SU-DHL-6 (cell line): Measurements from ENCODE around the gene MALRD1.

Source experiments
- H2AFZ ChIP-seq: fragments of 200-600 bp; sonication (generic); 2 replicates; pipeline ENCODE4 v1.6.1; 2014; ENCODE audit warnings: low read depth, mild to moderate bottlenecking, moderate library complexity, mixed read lengths, antibody characterized with exemption, low read length; ENCODE audit not compliant: severe bottlenecking
- H3F3A ChIP-seq: fragments of 200-600 bp; shearing (Covaris generic); 2 replicates; pipeline ENCODE4 v1.6.0; 2016; ENCODE audit warnings: antibody characterized with exemption, mild to moderate bottlenecking; ENCODE audit not compliant: insufficient read depth
- H3K27ac ChIP-seq: fragments of 200-600 bp; sonication (generic); 2 replicates; pipeline ENCODE4 v1.5.1; 2016; ENCODE audit warnings: low read depth, mild to moderate bottlenecking, low read length, moderate library complexity, mixed read lengths
- H3K27me3 ChIP-seq: fragments of 200-600 bp; sonication (generic), shearing (Covaris generic); 2 replicates; pipeline ENCODE4 v1.6.0; 2014; ENCODE audit warnings: mild to moderate bottlenecking, low read length
- H3K36me3 ChIP-seq: fragments of 200-600 bp; sonication (generic); 2 replicates; pipeline ENCODE4 v1.6.1; 2014; ENCODE audit warnings: mild to moderate bottlenecking, low read length, mixed read lengths
- H3K4me2 ChIP-seq: fragments of 300-600, 200-600 bp; shearing (Covaris generic), sonication (generic); 2 replicates; pipeline ENCODE4 v1.6.0; 2014; ENCODE audit warnings: low read length, low read depth, mild to moderate bottlenecking; ENCODE audit not compliant: poor library complexity, severe bottlenecking
- H3K4me3 ChIP-seq: fragments of 200-600 bp; sonication (generic); 2 replicates; pipeline ENCODE4 v1.5.1; 2014; ENCODE audit warnings: antibody characterized with exemption, low read length, mild to moderate bottlenecking, mixed read lengths; ENCODE audit not compliant: insufficient read depth, poor library complexity, severe bottlenecking
- H3K79me2 ChIP-seq: fragments of 200-600 bp; sonication (generic); 2 replicates; pipeline ENCODE4 v1.6.1; 2014; ENCODE audit warnings: mild to moderate bottlenecking, low read length, moderate library complexity; ENCODE audit not compliant: insufficient read depth
- H3K9ac ChIP-seq: fragments of 200-600 bp; sonication (generic); 2 replicates; pipeline ENCODE4 v1.7.0; 2014; ENCODE audit warnings: mild to moderate bottlenecking, low read length
- H3K9me2 ChIP-seq: fragments of 200-600 bp; sonication (generic); replicated peaks from 2 replicates; pipeline ENCODE4 v1.6.1; 2014; ENCODE audit warnings: low read length; ENCODE audit not compliant: insufficient read depth
- H3K9me3 ChIP-seq: fragments of 200-600 bp; sonication (generic); 2 replicates; pipeline ENCODE4 v1.6.1; 2014; ENCODE audit warnings: low read length, mixed read lengths; ENCODE audit not compliant: insufficient read depth
- H4K20me1 ChIP-seq: fragments of 200-600 bp; sonication (generic); 2 replicates; pipeline ENCODE4 v1.6.1; 2014; ENCODE audit warnings: low read depth, mild to moderate bottlenecking, antibody characterized with exemption, low read length, moderate library complexity, mixed read lengths
- CTCF ChIP-seq: fragments of 200-600 bp; sonication (generic); IDR thresholded peaks from one replicate; pipeline ENCODE4 v1.5.1; 2017; ENCODE audit warnings: antibody characterized with exemption, mild to moderate bottlenecking, low read length, moderate library complexity; ENCODE audit not compliant: insufficient read depth, poor library complexity, severe bottlenecking
- EZH2phosphoT487 ChIP-seq: fragments of 200-600 bp; sonication (generic), shearing (Covaris generic); conservative IDR thresholded peaks from 2 replicates; pipeline ENCODE4 v1.6.1; 2018; ENCODE audit warnings: mild to moderate bottlenecking, antibody characterized with exemption, low read length, moderate library complexity, mixed read lengths

MALRD1 gene

GRCh38 chr10:19483421-19483820 lies 434.8 kb downstream of the MALRD1 start:
- Histone ChIP-seq H2AFZ (no peak overlapping the region), H4K20me1 (no peaks in the 10 kb centered on the region), H3K9me2 (no peaks in the 10 kb centered on the region), H3K4me3 (no peak overlapping the region), H3K9ac (no peak overlapping the region), H3K27me3 (no peaks in the 10 kb centered on the region), H3K79me2 (no peaks in the 10 kb centered on the region), H3K4me2 (no peak overlapping the region), H3K36me3 (no peaks in the 10 kb centered on the region), H3K9me3 (no peaks in the 10 kb centered on the region), H3F3A (no peaks in the 10 kb centered on the region), H3K27ac (no peak overlapping the region)
- TF ChIP-seq CTCF (no peak), EZH2phosphoT487 (no peak)

- no peaks in the 10 kb centered on the region; the same call in 1 of the 2 replicates for H3K9me3 ChIP-seq
- H3K79me2 ChIP-seq: no peaks in the 10 kb centered on the region
- no peak for TF ChIP-seq EZH2phosphoT487
- no peak for TF ChIP-seq CTCF
- H3F3A ChIP-seq: no peaks in the 10 kb centered on the region
- no peaks in the 10 kb centered on the region for H4K20me1 ChIP-seq
- H3K4me3 ChIP-seq: no peak overlapping the region
- no peaks in the 10 kb centered on the region for H3K27me3 ChIP-seq
- no peak overlapping the region for H3K9ac ChIP-seq
- H3K36me3 ChIP-seq: no peaks in the 10 kb centered on the region
- no peaks in the 10 kb centered on the region for H3K9me2 ChIP-seq
- H2AFZ ChIP-seq: no peak overlapping the region
- no peak overlapping the region for H3K4me2 ChIP-seq
- H3K27ac ChIP-seq: no peak overlapping the region
These were observed 440.1 kb downstream of the MALRD1 start for GRCh38 chr10:19488592-19489280.

- Histone ChIP-seq H3F3A (no peaks in the 10 kb centered on the region), H3K27ac (no peak overlapping the region), H4K20me1 (no peaks in the 10 kb centered on the region), H3K36me3 (no peaks in the 10 kb centered on the region), H3K79me2 (no peaks in the 10 kb centered on the region), H3K4me2 (no peak overlapping the region), H3K27me3 (no peaks in the 10 kb centered on the region), H3K4me3 (no peak overlapping the region), H3K9me3 (no peaks in the 10 kb centered on the region; the same call in 1 of the 2 replicates), H3K9ac (no peak overlapping the region), H2AFZ (no peak overlapping the region), H3K9me2 (no peaks in the 10 kb centered on the region)
- no peak for TF ChIP-seq EZH2phosphoT487
- TF ChIP-seq CTCF: no peak
These were observed 442.6 kb downstream of the MALRD1 start for GRCh38 chr10:19491166-19491565.
